GM18520 (cell line): ENCODE results near the gene MYBBP1A.

Experiments
- ATAC-seq: cut with Tn5 transposase; IDR thresholded peaks from one replicate; pipeline ENCODE4 v1.9.1; 2021; ENCODE audit not compliant: unreplicated experiment

MYBBP1A gene

DNA sequence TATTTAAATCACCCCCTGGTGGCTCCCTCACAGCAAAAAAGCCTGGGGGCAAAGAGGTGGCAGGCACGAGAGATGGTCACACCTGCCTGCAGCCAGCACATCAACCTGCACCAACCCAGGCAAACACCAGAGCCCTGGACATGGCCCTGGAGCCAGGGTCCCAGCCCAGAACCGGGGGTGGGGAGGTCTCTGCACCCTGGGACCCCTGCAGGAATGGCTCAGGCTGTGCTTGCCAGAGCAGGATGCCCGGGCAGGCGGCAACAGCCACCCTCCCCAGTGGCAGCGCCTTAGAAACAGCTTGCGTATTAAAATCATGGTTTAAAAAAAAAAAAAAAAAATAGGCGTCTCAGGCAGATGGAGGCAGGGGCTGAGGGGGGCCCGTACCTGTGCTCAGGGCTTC lies 16.2 kb downstream of the MYBBP1A start:
- ATAC-seq, result no peak

DNA sequence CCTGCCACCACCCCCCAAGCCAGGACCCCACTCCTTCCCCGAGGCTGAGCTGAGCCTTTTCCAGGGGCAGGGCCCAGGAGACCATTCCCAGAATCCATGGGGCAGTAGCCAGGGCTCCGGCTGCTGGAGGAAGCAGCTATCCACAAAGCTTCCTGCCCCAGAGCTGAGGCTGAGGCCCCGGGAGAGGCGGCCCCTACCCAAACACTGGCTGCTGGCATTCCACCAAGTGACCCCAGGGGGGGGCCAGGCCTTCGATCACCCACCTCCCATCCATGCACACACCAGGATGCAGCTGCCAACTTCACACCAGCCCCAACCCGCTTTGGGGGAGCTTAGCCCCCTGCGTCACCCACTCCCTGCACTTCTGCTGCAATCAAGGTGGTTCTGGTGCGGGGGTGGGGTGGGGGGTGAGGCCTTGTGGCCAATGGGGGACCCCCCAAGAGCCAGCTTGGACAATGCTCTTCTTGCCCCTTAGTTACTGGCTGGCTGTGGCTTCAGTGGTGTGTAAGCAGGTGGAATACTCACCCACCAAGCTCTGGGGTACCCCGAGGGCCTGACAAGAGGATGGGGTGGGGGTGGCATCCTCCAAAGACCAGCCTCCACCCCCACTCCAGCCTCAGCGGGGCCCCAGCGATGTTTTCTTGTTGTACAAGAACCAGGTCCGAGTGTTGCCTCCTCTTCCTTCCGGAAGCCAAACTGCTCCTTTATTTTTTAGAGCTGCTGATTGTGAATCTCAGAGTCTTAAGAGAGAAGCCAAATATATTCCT lies 16.8 kb downstream of the MYBBP1A start:
- no peak for ATAC-seq

DNA sequence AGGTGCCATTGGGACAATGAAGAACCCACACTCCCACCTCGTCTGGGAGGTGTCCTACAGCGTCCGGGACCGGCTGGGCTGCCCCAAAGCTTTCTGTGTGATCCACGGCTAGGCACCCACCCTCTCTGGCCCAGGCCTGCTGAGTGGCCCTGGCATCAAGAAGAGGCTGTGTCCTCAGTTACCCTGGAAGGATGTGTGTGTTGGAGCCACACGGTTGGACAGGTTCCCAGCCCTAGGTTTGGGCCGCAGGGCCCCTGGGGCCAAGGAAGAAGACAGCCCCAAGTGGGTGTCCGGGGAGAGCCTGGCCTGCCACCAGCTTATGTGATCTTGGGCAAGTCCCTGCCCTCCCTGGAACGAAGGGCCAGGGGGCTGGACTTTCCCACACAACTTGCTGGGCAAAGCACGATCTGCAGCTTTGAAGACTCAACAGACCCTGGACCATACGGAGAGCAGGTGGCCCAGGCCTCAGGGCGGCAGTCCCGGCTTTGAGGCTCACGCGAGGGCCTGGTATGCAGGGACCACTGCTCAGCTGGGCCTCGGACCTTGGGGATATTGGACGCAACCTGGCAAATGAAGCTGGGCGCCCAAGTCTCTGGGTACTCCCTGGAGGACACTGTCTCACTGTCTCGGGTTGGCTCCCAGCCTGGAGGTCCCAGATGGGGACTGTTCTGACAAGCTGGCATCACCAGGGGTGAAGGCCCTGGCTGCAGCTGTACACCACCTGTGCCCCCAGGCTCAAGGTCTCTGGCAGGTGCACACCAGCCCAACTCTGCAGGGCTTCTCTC lies 17.5 kb downstream of the MYBBP1A start:
- no peak for ATAC-seq

DNA sequence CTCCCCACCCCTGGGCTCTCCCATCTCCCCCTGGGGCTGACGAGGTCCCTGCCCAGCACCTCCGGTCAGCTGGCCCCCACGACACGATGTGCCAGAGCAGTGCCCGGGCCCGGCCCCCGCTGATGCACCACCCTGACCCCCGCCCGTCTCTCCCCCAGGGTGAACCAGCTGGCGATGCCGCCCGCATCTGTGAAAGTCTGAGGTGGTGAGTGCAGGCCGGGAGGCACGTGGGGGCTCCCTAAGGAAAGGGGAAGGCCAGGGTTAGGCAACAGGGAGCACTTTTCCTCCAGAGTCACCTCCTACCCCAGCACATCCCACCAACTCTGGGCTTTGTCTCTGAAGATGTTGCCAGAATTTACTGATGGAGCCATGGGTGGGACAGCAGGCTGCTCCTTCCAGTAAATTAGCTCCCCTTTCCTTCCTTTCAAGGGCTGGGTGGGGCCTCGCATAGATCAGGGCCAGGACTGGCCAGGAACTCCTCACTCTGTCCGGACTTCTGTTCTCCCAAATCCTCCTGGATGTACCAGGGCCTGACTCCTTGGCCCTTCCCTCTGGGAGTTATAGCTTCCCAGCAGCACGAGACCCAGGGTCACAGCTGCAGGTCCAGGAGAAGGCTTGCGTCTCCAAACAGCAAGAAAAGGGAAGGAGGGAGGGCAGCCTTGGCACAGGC lies 18.3 kb downstream of the MYBBP1A start:
- no peak for ATAC-seq

DNA sequence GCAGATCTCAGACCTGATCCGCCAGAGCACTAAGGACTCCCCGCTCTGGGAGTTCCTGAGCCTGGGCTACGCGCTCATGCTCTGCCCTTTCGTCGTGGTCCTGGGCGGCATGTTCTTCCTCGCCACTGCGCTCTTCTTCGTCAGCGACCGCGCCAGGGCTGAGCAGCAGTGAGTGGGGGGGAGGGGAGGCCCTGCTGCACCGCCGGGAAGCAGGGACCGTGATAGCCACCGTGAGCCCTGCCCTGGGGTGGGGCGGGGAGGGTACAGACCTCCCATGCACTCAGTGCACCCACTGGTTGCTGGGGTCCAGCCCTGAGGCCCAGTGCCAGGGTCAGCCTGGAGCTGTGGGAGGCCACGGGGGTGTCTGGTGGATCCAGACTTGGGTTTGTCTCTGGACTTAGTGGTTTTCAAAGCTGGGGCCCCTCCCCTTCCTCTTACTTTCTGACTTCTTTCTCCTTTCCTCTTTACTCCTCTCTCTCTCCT lies 18.9 kb downstream of the MYBBP1A start:
- ATAC-seq, result no peak

DNA sequence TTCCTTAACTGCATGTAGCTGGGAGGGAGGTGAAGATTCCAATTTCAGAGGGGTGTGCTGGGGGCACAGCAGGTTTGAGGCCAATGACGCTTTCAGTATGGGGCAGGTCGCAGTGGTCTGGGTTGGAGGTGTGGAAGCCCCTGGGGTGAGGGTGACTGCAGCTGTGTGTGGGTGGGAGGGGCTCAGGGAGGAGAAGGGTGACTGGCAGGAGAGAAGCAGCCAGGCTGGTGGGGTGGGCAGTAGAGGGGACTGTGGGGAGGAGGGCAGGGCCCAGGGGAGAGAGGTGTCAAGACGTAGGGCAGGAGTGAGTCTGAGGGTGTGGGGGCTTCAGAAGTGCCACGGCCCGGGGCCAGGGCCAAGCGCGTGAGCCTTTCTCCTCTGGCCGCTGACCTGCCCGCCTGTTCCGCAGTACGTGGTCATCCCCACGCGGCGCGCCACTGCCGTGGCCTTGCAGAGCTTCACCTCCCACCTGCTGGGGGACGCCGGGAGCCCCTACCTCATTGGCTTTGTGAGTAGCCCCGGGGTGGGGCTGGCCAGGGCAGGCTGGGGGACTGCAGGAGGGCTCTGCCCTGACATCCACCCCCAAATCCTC lies 19.4 kb downstream of the MYBBP1A start:
- ATAC-seq, result no peak

DNA sequence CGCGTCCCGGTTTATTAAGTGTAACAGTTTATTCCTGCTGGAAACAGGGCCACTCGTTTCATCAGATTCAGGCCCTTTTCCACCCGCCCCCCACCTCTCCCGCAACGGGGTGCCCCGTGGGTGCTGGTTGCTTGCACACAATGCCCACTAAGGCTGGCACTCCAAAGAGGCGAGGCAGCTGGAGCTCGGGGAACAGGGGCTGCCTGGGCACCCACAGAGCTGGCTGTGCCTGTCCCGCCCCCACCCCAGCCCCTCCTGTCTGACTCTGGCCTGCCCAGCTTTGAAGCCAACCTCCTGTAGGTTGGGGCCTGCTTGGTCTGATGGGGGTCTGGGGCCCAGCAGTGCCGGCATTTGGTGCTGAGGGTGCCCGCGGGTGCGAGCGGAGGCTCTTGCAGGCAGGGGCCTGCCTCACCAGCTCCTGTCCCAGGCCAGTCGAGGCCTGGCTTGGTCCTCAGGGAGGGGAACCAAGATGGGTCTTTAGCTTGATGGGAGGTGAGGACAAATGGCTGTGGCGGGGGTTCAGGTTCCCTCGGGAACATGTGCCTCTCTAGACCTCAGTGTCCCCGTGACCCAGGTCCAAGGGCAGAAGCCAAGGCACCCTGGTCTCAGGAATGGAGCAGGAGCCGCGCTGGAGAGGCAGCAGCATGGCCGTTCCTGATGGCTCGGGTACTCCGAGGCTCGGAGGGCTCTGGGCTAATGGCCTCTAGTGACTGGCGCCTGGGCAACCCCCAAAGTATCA lies 20.1 kb downstream of the MYBBP1A start:
- no peak for ATAC-seq

DNA sequence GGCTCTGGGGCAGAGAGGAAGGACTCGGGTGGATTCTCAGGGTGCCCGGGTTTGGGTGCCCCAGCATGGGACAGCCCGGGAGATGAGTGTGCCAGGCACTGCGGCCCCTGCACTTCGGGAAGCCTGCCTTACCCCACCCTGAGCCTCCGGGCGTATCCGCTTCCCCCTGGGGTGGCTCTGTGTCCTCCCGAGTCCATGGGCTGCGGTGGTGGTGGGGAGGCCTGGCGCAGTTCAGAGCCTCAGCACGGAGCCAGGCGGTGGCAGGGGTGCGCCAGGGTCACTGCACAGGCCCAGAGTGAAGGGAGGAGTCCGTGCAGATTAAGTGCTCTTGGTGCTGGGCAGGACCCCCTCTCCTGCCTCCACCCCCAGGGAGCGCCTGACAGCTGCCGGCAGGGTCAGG lies 20.7 kb downstream of the MYBBP1A start:
- no peak for ATAC-seq

DNA sequence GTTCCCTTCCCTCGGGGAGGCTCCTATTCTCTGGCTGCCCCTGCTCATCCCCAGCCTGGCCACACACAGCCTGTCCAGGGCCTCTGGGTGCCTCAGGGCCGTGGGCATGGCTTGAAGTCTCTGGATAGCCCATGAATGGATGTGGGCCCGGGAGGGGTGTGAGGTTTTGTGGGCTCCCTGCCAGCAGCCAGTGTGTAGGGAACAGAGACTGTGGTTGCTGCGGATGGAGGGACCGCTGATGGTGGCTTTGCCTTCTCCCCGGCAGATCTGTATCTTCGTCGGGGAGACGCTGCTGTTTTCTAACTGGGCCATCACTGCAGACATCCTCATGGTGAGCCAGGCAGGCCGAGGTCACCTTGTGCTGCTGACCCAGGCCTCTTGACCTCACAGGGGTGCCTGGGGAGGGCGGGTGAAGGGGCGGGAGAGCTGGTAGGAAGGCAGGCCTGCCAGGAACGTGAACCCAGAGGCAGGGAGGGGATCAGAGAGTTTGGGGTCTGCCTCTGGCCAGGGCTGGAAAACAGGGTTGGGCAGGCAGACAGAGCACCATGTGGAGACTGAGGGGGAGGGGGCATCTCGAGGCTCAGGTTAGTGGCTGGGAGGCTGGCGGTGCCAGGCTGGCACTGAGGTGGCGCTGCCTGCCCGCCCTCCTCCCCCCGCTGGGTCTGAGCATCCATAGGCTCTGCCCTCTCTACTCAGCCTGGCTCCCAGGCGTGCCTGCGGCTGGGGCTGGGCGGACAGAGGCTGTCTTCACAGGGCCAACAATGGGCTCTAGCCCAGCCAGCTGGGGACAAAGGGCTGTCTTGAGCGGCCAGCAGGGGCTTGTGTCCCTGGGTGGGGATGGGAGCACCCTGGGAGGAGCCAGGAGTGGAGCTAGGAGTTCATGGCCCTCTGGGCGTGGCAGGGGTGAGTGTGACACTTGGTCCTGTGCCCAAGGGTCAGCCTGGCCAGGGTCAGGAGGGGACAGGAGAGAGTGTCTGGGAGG lies 21.4 kb downstream of the MYBBP1A start:
- no peak for ATAC-seq

DNA sequence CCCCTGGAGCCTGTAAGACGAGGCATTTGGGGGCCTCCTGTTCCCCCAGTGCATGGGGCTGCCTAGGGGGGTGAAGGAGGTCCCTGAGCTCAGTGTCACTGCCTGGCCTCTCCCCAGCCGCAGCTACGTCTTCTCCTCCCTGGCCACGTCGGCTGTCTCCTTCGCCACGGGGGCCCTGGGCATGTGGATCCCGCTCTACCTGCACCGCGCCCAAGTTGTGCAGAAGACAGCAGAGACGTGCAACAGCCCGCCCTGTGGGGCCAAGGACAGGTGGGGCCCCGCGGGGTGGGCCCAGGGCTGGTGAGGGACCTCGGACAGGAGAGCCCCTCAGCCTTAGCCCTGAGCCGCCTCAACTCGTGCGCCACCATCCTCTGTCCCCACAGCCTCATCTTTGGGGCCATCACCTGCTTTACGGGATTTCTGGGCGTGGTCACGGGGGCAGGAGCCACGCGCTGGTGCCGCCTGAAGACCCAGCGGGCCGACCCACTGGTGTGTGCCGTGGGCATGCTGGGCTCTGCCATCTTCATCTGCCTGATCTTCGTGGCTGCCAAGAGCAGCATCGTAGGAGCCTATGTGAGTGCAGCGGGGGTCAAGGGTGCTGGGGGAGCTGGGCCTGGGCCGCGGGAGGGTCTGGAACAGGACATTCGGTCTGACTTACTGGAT lies 22.2 kb downstream of the MYBBP1A start:
- ATAC-seq, result no peak

DNA sequence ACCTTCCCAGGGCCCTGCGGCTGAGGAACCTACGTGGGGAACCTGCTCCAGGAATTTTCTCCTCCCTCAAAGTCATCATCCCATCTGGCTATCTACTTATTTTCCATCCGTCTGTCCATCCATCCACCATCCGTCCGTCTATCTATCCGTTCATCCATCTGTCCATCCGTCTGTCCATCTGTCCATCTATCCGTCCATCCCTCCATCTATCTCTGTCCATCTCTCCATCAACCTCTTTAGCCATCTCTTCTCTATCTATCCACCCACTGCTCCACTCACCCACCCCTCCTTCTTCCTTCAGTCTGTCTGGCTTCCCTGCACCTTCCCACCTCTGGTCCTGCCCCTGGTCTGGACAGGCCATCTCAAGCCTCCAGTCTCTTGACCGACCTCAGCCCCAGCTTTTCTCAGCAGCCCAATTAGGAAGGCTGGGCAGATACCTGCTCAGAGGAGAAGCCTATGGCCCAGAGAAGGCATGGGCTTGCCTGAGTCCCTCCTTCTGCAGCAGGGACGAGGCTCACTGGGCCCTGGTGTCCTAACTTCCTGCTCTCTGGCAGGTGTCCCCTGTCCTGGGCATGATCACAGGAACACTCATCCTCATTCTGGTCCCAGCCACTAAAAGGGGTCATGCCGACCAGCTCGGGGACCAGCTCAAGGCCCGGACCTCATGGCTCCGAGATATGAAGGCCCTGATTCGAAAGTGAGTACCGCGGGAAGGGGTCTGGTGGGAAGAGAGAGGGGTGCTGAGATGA lies 23.0 kb downstream of the MYBBP1A start:
- no peak for ATAC-seq

DNA sequence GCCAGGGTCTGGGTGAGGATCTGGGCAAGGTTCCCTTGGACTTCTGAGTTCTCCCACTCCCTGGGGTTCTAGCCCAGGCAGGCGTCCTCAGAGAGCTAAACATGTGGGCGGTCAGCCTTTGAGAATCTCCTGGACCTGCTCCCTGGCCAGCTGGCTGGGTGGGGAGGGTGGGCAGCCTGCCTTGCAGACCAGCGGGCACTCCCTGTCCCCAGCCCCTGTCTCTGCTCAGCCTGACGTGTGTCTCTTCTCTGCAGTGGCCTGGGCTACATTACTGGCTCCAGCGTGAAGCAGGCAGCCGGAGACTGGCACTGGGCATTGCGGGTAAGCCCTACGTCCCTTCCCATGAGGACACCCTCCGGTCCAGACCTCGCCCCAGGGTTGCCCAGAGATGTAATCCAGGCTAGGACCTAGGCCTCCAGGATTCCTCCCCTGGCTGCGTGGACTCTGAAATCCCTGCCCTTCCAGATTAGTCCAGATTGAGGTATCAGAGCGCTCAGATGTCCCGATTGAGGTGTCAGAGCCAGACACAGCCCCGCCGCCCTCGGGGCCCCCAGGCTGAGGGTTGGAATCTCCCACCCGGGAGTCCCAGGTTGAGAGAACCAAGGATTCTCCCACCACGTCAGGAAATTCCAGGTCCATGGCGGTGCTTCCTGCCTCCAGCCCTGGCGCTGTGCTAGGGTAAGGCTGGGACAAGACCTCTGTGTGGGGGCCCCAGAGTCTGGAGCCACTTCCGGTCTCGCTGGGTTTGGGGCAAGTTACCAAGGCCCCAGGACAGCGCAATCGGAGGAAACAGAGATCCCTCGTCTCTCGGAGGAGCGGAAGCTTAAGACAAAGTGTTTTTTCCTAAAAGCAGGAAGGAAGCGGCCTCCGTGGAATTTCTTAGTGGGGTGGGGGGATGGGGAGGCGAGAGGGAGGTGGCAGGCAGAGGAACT lies 24.1 kb downstream of the MYBBP1A start:
- no peak for ATAC-seq

DNA sequence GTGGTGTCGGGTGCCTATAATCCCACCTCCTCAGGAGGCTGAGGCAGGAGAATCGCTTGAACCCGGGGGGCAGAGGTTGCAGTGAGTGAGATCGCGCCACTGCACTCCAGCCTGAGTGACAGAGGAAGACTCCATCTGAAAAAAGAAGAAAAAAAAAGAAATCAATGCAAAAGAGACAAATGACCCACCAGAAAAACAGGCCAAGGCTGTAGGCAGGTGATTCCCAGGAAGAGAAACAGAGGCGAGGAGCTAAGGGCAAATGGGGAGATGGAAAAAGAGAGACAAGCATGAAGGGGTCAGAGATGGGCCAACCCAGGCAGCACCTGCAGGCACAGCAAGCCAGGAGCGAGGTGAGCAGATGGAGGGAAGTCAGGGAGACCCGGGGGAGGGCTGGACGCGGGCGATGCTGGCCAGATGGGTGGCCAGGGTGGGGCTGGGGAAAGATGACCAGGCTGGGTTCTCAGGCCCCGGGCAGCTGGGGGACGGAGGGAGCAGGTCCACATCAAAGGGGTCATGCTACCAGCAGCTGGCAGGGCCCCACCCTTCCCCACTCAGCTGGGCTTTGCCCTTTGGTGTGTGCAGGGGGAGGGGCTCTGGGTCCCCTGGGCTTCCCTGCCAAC lies 25.5 kb downstream of the MYBBP1A start:
- no peak for ATAC-seq

DNA sequence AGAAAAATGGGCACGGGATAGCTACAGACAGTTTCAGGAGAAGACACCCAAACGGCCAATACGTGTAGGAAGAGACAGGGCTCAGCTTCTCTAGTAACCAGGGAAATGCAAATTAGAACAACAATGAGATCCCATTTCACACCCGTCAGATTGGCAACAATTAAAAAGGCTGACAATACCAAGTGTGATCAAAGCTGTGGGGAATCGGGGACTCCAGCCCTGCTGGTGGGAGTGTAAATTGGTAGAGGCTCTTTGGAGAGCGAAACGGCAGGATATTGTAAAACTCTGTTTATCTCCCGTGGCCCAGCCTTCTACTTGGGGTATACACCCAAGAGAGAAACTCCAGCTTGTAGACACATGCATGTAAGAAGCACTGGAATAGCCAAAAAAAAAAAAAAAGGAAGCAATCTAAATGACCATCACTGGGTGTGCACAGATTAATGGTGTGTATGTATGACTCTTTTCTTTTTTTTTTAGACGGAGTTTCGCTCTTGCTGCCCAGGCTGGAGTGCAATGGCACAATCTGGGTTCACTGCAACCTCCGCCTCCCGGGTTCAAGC lies 27.5 kb downstream of the MYBBP1A start:
- no peak for ATAC-seq

DNA sequence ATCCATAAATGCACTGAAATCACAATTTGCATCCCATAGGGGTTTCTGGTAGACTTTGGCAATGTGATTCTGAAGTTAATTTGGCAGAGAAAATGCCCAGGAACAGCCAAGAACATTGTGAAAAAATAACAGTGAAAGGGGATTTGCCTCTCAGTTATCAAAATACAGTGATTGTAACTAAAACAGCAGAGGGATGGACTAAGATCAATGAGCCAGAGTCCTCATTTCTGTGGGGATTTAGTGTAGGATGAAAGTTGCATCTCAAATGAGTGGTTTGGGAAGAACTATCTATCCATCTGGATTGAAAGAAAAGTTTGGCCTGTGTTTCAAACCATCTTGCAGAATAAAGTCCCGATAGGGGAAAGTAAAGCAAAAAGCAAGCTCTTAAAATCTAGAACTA lies 28.1 kb downstream of the MYBBP1A start:
- ATAC-seq, result no peak

DNA sequence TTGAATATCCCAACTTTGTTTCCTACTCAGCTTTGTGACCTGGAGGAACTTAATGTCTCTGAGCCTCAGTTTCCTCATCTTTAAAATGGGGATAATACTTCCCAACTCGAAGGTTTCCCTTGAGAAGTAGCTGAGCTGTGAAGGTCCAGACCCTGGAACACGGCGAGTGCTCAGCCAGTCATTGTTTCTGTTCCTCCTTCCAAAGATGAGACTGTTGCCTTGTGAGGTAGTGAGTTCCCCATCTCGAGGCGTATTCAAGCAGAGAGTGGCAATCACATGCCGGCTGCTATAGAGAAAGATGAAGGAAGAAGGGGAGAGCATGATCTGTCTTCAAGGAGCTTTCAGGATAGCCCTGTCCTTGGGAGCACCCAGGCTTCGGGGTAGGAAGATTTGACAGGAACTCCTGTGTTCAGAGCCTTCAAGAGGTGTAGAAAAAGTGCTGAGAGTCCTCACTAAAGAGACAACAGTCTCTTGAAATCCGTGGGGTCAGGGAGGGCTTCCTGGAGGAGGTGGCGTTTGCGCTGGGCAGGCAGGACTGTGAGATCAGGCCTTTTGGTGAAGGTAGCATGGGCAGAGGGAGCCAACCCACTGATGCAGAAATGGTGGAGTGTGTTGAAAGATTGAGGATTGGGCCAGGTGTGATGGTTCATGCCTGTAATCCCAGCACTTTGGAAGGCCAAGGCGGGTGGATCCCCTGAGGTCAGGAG lies 29.3 kb downstream of the MYBBP1A start:
- no peak for ATAC-seq
